RCC 7860 (cell line): ENCODE measurements around the gene SMURF2.
A peak's percentile ranks its signal among the peaks of the same experiment; 100 is the strongest.
"Not testable (repeated sequence)": the region's sequence is repeated elsewhere in the genome, so short reads cannot be mapped to it uniquely, and the experiment has no call there.

ENCODE experiments used
- DNase-seq: peaks from one replicate; pipeline ENCODE4 v3.0.0-alpha.2; 2015; ENCODE audit warnings: low spot score
- FAIRE-seq: peaks from 2 replicates; lab custom pipeline; 2012; peaks lifted over from hg19 to GRCh38; lab: Jason Lieb, UNC

Gene SMURF2

DNA sequence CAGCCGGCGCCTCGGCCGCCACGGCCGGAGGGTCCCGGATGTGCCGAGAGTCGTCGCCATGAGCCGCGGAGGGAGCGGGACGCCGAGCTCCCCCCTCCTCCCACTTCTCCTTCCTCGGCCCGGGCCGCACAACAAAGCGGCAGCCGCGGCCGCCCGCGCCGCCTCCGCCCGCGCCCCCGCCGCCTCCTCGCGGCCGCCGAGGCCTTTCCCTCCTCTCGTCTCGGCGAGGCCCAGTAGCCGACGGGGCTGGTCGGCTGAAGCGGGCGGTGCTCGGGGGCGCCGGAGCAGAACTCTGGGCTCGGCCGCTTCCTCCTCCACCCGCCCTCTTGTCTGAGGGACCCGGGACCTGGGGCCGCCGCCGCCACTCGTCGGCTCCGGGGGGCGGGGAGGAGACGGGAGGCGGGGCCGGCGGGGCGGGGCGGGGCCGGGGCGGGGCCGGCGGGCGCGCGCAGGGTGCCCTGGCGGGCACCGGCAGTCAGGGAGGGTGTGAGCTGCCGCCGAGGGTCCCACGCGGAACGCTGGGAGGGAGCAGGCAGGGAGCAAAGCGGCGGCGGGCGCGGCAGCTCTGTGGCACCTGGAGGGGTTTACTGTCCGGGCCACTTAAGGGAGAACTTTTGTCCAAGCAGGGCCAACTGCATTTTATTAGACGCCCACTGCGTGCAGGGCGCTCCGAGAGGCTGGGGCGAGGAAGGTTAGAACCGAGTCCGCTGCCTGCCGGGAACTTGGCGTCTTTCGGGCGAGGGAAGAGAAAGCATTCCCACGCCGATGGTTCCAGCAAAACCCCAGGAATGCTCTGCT lies at the start of gene SMURF2:
SMURF2 (minus strand) TSS at position 332 of the 798 bp plus-strand sequence. CDS start 427 bp downstream, outside the sequence.
- FAIRE-seq (no peak), DNase-seq (peak; percentile 65)

DNA sequence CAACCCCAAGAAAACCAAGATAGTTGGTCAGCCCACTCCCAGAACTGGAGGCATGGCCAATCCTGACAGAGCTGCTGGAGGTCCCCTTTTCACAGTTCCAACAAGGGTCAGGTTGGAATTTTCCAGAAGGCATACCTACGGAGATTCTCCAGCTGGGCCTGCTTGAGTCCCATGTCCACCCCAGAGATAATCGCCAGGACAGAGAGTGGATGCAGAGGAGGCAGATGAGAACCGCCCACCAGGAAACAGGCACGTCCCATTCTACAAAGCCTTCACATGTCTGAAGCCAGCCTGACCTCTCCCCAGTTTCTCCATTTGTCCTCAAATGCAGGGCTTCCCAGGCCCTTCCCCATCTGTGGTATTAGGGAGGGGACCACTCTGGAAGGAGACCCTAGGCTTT lies 47.4 kb upstream of the SMURF2 start:
- FAIRE-seq (no peak), DNase-seq (no peak)

DNA sequence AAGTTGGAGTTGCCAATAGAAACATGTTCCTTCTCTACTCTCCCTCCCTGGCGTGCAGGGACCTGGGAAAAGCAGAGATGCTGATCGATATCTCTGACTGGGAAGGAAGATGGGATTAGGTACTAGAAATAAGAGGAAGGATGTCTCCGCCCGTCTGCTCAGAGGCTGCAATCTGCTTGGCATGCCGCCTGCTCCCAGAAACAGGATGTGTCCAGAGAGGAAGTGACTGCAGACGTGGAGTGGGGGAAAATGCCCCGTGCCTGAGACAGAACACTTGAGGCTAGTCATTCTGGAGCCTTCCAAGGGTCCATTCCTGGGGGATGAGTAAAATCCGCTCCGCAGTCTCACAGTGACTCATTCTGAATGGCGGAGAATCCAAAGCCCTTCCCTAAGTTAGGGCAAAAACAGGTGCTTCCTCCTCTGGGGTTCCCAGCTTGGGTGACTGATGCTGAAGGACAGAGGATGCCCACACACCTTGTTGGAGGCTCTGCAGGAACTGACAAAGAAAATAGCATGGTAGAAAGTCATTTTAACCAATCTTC lies 45.0 kb upstream of the SMURF2 start:
- FAIRE-seq, result peak; percentile 92
- DNase-seq, result peak; percentile 99

DNA sequence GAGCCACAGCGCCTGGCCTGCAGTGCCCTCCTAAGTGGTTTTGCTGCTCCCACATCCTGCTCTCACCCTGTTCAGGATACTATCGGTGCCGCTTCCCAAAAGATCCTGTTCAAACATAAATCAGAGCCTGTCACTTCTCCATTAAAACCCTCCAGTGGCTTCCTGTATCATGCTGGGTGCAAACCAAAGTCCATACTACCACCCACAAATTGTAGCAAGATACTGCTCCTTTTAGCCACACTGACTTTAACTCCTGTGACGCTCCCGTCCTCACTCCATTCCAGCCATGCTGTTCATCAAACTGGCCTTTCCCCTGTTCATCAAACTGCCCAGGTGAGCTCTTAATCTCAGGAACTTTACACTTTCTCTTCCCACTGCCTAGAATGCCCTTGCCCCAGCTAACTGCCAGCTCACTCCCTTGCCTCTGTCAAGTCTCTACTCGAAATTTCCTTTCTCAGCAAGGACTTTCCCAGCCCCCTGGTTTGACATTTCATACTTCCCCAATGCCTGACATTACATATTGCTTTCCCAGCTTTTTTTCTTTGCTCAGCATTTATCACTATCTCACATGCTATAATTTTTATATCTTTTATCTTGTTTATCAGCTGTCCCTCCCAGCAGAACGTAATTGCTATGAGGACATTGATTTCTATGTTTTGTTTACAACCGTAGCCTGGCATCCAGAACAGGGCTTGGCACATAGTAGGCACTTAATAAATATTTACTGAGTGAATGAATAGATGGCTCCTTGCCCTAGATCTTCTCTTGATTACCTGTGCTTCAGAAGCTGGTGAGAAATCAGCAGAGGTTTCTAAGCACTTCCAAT lies 44.3 kb upstream of the SMURF2 start:
- peak; percentile 83 for DNase-seq
- no peak for FAIRE-seq

DNA sequence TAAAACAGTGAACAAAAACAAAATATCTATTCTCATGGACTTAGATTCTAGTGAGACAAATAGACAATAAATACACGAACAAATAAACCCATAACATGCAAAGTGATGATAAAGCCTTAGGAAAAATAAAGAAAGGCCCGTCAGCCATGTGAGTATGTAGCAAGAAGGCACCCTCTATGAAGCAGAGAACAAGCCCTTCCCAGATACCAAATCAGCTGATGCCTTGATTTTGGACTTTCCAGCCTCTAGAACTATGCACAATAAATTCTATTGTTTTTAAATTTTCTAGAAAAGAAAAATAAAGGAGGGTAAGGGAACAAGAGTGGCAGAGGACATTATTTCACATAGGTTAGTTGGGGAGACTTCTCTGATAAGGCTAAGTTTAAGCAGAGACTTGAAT lies 40.7 kb upstream of the SMURF2 start:
- DNase-seq (no peak), FAIRE-seq (no peak)

DNA sequence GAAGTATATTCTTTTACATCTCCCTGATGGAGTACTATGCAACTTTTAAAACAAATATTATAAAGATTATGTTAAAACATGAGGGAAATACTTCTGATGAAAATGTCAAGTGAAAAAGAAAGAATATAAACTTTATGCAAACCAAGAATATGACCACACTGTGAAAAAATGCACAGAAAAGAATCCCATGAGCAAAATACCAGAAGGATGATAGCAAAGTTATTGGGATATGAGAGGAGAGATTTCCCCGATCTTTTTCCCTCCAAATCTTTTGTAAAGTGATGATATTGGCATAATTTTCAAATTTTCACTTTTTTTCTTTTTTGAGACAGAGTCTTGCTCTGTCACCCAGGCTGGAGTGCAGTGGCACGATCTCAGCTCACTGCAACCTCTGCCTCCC lies 36.6 kb upstream of the SMURF2 start:
- FAIRE-seq (no peak), DNase-seq (no peak)

DNA sequence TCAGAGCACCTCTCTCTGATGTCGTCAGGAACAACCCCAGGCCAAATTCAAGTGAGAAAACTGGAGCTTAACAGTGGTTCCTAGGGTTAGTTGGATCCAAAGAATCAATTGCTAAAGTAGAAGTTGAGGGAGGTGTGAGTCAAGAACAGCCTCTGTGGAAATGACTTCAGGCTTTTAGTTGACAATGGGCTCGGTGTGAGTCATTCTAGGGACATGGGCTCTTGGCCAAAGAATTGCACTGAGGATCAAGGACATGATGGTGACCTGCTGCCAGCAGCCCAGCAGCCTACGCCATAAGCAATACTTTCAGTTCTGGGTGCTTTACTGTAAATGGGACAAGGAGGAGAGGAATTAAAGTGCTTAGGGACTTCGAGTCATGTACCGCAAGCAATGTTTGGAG lies 32.1 kb upstream of the SMURF2 start:
- DNase-seq, result peak; percentile 90
- FAIRE-seq, result peak; percentile 88

DNA sequence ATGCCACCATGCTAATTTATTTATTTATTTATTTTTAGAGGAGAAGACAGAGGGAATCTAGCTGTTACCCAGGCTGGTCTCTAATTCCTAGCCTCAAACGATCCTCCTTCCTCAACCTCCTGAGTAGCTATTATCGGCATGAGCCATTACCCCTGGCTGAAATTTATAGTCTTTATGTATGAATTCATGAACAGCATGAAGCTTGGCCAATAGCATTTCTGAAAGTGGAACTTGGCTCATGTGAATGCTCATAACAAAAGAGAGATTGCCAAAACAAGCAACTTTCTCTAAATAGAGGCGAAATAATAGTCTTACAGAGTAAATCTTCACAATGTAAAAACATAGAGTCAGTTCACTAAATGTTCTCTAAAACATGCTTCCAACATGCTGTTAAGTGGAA lies 30.1 kb upstream of the SMURF2 start:
- no peak for FAIRE-seq
- no peak for DNase-seq

DNA sequence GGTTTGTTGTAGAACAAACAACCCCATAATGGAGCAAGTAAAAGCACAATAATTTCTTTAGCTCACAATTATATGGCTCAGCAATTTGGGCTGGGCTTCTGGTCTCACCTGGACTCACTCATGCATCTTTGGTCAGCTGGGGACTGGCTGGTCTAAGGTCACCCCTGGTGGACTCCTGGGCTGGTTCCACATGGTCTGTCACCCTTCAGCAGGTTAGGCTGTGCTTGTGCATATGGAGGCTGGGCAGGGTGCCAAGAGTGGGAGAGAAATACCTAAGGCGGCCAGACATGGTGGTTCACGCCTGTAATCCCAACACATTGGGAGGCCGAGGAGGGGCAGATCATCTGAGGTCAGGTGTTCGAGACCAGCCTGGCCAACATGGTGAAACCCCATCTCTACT lies 27.0 kb upstream of the SMURF2 start:
- FAIRE-seq, result no peak
- DNase-seq, result peak; percentile 11

DNA sequence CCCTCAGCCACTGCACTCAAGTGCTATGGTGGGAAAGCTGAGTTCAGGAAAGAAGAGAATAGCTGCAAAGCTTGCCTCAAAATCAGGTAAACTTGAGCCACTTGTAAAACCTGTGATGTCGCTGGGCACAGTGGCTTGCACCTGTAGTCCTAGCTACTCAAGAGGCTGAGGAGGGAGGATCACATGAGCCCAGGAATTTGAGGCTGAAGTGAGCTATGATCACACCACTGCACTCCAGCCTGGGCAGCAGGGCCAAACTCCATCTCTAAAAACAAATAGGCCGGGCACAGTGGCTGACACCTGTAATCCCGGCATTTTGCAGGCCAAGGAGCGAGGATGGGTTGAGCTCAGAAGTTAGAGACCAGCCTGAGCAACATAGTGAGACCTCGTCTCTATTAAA lies 26.4 kb upstream of the SMURF2 start:
- no peak for FAIRE-seq
- no peak for DNase-seq

DNA sequence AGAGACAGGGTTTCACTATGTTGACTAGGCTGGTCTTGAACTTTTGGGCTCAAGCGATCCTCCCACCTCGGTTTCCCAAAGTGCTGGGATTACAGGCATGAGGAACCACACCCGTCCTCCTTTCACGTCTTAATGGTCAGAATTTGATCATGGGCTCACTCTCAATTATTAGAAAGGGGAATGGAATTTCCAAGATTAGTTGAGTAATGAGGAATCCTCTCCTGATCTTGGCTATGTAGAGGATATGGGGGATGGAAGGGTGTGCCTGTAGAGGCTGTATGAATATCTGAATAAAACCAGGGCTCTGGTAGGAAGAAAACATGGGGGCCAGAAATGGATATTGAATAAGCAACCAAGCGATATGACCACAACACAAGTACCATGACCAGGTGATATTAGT lies 25.9 kb upstream of the SMURF2 start:
- no peak for FAIRE-seq
- DNase-seq, result peak; percentile 30

DNA sequence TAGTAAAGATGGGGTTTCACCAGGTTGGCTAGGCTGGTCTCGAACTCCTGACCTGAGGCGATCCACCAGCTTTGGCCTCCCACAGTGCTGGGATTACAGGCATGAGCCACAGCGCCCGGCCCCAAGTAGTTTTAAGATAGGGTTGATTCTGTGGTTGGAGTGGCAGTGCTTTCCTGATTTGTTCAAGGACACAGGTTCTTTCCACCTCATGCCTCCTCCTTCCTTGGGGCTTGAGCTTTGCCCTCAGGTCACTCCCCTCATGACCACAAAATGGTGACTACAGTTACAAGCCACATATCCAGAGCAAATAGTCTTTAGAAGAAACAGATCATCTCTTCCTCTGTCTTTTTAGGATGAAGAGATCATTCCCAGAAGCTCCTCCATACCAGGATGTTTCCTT lies 25.3 kb upstream of the SMURF2 start:
- DNase-seq (peak; percentile 75), FAIRE-seq (no peak)

DNA sequence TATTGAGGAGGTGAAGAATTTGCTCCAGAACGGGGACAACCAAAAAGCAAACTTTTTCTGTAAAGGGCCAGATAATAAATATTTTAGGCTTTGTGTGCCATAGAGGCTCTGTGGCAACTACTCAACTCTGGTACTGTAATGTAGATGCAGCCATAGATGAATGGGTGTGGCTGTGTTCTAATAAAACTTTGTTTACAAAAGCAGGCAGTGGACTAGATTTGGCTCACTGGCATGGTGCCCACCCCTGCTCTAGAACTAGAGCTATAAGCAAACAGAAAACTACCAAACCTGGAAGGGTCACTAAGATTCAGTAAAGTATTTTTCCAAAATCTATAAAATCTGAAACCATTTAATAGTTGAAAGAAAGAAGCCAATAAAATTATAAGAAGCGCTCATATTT lies 24.6 kb upstream of the SMURF2 start:
- DNase-seq (no peak), FAIRE-seq (no peak)

DNA sequence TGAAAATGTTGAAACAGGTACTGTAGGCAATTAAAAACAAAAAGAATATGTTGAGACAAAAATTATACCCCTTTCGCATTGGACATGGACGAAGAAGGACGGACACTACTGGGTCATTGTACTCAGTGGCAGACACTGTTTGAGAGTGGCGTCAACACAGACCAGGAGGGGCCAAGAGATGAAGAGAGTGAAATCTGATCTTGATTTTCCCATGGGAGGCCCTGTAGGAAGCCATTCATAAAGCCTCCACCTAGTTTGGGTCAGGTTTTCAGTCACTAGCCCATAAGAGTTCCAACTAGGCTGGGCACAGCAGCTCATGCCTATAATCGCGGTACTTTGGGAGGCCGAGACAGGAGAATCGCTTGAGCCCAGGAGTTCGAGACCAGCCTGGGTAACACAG lies 23.6 kb upstream of the SMURF2 start:
- DNase-seq (no peak), FAIRE-seq (no peak)

DNA sequence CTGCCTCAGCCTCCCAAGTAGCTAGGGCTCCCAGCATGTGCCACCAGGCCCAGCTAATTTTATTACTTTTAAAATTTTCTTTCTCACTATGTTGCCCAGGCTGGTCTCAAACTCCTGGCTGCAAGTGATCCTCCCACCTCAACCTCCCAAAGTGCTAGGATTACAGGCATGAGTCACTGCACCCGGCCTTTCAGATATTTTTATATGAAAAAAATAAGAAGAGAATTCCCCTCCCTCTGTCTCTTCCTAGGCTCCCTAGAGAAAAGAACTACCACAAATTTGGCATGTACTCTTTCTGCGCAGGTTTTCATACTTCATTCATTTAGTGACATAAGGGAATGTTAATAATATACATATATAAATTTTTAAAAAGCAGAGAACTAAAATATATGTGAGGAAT lies 21.7 kb upstream of the SMURF2 start:
- no peak for FAIRE-seq
- DNase-seq, result no peak

DNA sequence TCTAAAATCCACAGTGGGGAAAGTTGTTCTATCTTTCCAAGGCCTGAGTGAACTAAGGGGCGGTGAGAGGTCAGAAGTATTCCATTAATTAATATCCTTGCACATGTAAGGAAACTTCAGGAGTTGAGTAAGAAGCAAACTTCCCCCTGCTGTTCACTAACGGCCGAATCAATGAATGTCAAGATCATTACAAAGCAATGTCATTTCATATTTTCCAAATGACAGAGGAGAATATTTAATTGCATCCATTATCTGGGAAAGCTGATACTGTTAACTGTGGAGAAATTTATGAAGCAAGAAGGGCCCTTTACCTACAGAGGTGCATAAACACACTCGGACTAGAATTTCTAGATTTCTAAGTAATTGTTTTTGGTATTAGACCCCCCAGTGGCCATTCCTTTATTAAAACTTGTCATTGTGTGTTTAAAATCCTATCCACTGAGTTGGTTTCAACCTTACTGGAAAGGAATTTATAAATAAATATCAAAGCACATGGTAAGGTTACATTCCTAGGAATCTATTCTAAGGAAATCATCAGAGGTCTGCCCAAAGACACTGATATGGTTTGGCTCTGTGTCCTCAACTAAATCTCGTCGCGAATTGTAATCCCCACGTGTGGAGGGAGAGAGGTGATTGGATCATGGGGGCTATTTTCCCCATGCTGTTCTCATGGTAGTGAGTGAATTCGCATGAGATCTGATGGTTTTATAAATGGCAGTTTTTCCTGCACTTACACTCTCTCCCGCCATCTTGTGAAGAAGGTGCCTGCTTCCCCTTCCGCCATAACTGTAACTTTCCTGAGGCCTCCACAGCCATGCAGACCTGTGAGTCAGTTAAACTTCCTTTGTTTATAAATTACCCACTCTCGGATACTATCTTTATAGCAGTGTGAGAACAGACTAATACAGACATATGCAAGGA lies 20.4 kb upstream of the SMURF2 start:
- DNase-seq (peak; percentile 45), FAIRE-seq (no peak)

DNA sequence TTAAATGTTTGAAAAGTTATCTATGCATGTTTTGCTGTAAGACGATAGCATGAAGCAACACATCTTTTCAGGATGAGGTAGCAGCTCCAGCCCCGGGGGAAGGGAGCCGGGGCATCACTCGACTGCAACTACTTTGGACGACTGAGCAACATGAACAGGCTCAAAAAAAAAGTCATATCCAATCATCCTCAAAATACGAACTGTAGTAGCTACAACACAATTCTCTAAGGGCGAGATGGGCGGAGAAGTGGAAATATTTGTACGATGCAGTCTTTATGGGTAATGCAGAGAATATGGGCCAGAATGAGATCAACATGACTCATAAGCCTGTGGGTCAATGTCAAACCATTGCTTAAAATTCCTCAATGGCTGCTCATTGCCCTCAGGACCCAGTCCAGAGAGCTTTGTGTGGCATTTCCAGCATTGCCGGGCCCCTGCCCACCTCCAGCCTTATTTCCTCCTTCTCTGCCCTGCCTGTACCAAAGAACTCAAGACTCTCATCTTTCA lies 17.7 kb upstream of the SMURF2 start:
- FAIRE-seq (peak; percentile 95), DNase-seq (peak; percentile 99)

DNA sequence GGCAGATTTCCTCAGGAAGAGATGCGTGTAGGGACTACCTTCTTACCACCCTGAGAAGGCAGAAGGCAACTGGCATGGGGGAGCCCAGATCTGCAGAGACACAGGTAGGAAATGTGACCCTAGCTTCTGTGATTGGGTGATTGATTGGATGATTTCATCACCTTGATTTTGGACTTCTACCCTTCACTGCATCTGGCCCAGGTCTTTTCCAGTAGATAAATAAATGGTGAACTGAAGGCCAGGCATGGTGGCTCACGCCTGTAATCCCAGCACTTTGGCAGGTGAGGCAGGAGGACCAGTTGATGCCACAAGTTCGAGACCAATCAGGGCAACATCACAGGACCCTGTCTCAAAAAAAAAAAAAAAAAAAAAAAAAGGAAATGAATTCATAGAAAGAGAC lies 14.7 kb upstream of the SMURF2 start:
- FAIRE-seq (no peak), DNase-seq (no peak)

DNA sequence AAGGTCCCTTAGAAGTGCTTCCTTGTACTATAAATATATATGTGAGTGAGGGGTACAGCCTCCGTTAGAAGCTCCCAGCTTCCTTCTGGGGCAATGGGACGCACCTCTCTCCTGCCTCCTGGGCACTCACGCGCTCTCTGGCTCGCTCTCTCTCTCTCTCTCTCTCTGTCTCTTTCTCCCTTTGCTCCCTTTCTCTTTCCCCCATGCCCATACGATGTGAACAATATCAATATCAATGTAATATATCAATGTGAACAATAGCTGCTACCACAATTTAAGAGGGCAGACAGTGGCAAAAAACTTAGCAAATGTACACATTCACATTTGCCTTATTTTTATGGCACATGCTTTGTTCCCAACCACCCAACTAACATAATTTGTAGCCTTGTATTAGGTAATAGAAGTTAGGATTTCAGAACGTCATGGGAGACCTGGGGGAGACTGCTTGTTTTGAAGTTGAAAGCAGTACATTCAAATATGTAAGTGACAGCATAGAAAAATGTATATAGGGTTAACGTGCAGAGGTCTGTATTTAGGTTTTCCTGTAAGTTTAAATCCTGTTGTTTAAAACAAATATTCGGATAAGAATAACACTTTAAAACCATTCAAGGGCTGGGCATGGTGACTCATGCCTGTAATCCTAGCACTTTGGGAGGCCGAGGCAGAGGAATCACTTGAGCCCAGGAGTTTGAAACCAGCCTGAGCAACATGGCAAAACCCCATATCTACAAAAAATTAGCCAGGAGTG lies 8.9 kb upstream of the SMURF2 start:
- peak; percentile 65 for FAIRE-seq

More for the DNA sequence above, 8.9 kb upstream of the SMURF2 start:
- not testable (repeated sequence) for DNase-seq
